Stimulated activated CD8-positive, alpha-beta memory T cell treated with anti-CD3 and anti-CD28 coated beads, Interleukin-15, amount 100 ng/mL, for 4 hours (primary cell): Measurements from ENCODE around the gene CHST11.

Experiments
- DNase-seq, 2 donors: peaks; one replicate each; pipeline ENCODE4 v3.0.0-alpha.2; 2020; ENCODE audit warnings: low read depth in 2 of 2

Gene CHST11

DNA sequence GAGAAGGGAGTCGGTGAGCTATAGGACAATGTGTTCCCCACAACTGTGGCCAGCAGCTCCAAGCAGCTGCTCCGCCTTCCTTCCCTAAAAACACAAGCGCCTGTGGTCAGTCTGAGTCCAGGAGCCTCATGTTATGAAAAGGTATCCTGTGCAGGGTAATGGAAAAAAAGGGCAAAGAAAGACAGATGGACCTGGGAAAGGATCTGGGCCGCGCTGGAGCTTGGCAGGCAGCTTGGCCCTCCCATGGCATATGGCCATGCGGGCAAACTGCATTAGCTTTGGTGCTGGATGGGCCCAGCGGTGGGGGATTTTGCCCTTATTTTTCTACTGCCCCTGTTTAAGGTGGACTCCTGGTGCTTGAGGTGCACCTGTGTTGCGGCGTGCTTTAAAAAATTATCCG is 23.7 kb upstream of the CHST11 start:
- DNase-seq, result no peak

- DNase-seq, result no peak
These were observed 22.6 kb upstream of the CHST11 start for GRCh38 chr12:104434129-104434528.

DNA sequence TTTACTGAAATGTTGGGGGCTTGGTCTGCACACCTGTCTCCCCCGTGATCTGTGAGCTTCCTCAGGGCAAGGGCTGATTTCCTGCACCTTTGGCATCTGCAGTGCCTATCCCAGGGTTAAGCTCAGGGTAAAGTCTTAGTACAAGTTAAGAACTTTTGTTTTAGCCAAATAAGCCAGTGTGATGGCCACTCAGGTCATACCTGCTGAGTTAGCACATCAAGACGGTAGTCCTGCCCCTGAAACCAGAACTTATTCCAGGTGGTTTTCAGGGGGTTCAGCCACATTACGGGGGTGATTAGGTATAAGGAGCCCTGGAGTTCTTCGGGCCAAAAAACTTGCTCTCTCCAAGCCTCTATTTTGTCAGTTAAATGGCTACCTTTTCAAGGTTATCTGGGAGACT is 21.6 kb upstream of the CHST11 start:
- DNase-seq, result no peak

DNA sequence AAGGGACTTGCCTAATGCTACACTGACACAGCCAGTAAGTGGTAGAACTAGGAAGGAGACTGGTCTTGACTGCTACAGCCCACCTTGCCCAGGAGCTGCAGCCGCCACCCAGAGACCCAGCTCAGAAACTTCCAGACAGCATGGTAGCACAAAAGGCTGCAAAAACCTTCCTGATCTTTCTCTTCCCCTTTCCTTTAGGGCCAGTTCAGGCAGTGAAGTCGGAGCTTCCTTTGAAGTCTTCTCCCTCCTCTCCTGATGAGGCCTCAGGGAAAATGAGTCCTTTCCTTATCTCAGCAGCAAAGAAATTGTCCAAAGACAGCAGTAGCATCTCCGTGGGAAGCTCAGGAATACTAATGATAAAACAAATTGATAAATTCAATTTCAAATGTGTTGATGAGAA is 21.0 kb upstream of the CHST11 start:
- DNase-seq, result no peak

DNA sequence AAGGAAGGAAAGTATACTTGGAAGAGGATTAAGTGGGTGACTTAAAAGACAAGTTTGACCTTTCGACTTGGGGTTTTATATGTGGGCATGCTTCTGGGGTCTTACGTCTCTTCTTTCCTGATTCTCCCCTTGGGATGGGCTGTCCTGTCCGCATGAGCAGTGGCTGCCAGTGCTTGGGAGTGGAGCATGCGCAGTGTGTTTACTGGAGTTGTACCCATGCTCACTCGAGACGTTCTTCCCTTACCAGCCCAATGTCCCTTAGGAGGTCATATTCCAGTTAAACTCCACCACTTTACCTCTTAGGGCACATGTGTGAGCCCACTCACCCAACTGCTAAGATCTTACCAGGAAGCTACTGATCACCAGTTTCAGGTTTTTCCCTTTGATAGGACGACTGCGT is 20.0 kb upstream of the CHST11 start:
- DNase-seq, result no peak

GRCh38 chr12:104438134-104438533 is 18.6 kb upstream of the CHST11 start:
- no peak for DNase-seq

GRCh38 chr12:104439137-104439536 is 17.6 kb upstream of the CHST11 start:
- no peak for DNase-seq

DNA sequence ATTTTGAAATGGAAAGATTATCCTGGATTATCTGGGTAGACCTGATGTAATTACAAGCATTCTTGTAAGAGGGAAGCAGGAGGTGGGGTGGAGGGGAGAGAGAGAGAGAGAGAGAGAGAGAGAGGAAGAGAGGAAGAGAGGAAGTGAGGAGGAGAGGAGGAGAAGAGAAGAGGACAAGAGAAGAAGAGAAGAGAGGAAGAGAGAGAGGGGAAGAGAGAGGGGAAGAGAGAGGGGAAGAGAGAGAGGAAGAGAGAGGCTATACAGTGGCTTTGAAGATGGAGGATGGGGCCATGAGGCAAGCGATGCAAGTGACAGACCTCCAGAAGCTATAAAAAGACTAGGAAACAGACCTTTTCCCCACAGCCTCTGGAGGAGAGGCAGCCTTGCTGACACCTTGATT is 13.7 kb upstream of the CHST11 start:
- no peak for DNase-seq

DNA sequence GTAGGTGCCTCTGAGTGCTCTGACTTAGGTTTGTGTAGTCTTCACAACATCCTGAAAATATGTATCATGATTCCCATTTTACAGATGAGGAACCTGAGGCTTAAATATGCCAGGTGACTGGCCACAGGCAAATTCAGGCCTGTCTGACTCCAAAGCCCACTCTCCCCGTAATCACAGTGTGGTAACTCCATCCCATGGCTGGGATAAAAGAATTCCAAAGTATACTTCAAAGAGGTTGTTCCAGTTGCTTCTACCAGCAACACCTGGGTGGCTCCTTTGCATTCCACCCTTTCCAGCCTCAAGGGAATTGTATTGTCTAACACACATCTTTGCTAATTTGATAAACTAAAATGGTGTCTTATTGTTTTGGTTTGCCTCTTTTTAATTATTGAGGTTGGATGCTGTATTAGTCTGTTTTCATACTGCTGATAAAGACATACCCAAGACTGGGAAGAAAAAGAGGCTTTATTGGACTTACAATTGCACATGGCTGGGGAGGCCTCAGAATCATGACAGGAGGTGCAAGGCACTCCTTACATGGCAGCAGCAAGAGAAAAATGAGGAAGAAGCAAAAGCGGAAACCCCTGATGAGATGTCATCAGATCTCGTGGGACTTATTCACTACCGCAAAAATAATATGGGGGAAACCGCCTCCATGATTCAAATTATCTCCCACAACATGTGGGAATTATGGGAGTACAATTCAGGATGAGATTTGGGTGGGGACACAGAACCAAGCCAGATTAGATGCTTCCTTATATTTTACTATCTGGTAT is 9.9 kb upstream of the CHST11 start:
- DNase-seq, result no peak

- no peak for DNase-seq
These were observed 8.7 kb upstream of the CHST11 start for GRCh38 chr12:104448031-104448430.

GRCh38 chr12:104448451-104448850 is 8.3 kb upstream of the CHST11 start:
- DNase-seq, result no peak

DNA sequence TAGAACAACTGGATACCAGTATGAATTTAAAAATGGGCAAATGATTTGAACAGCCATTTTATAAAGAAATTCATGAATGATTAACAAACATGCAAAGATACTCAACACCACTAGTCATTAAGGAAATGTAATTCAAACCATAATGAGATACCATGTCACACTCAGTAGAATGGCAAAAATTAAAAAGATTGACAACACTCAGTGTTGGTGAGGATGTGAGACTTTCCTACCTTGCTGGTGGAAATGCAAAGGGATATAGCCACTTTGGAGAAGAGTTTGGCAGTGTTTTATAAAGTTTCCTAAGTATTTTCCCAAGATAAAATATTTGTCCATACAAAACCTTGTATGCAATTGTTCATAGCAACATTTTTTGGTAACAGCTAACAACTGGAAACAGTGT is 6.0 kb upstream of the CHST11 start:
- no peak for DNase-seq

DNA sequence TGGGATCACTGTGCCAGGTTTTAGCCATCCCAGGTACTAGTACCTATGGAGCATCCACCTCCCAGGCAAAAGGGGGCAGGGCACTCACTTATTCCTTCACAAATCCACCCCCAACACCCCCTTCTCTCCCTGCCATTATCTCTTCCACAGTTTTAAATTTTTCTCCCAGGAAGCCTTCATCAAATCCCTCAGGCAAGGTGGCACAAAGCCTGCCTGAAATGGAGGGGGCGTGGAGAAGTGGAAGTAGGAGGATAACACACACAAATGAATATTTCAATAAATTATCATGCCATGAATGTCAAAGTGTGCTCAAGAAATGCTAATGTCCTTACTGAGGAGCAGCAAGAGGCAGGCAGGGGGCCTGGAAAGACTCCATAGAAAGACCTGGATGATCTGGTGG is 4.7 kb upstream of the CHST11 start:
- DNase-seq, result no peak

DNA sequence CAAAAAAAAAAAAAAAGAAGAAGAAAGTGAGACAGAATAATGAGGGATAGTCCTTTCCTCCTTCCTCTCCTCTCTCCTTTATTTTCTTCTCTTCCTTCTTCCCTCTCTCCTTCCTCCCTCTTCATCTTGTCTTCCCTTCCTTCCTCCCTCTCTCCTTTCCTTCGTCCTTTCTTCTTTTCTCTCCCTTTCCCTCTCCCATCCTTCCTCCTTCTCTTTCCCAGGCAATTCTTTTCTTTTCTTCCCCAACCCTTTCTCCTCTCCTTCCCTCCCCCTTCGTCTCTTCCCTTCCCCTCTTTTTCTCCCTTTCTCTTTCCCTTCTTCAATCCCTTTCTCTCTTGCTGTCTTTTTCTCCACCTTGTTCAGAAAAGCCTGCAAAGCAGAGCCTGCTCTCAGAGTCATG is 3.6 kb upstream of the CHST11 start:
- DNase-seq, result no peak

DNA sequence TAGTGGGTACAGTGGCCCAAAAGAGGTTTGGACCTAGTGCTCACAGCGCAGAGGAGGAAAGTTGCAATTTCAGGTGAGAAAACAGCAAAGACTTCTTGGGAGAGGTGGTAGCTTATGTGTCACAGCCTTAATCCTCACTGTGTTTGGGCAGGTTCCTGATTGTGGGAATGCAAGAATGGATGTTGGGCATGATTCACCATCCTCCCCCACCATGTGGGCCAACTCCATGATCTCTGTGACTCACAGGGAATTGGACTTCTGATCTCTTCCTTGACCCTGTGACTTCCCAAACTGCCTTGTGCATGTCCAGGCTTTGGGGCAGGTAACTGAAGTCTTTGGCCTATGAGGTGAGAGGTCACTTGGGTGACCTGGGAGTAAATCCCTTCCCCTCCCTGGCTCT is 1.8 kb upstream of the CHST11 start:
- no peak for DNase-seq

DNA sequence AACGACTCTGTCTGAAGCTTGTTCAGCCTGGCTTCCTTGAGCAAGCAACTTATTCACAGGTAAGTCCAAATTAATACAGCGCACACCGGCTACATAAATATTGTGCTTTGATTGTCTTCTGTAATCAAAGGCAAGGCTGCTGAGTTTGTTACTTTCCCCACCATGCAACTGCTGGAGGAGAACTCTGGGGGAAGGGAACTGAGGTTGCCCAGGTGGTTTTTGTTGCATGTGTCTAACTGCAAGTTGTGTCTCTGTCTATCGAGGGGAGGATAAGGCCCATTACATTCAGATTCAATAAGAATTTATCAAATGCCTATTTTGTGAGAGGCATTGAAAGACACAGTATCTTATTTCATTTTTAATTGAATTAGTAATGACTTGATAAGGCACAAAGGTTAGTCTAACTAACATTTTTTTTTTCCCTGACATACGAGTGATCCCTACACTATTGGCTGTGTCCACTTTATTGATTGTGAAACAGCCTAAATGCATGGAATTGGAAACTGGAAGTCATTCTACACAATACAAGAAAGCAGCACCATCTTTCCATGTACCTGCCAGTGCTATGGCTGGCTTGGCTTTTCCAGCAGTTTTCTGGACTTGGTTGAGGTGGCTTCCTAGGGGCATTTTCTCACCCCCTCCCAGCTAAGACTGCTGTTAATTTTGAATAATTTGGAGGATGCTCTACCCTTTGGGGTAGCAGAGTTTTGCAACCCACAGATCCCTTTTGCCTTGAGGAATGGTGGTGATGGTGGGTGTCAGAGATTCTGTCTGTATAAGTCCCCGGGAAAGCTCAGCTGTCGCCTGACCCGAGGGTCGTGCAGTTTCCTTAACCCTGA is 951 bp upstream of the CHST11 start:
- DNase-seq, result no peak

GRCh38 chr12:104456950-104457745 is 400 bp downstream of the CHST11 start:
- no peak for DNase-seq

GRCh38 chr12:104457746-104458693 is 1.3 kb downstream of the CHST11 start:
- DNase-seq, result no peak

- DNase-seq, result no peak
These were observed 2.1 kb downstream of the CHST11 start for GRCh38 chr12:104458694-104459367.

GRCh38 chr12:104459368-104459909 is 2.7 kb downstream of the CHST11 start:
- DNase-seq, result no peak
